ENCODE data around the gene AVPR1B.

The AVPR1B gene

DNA sequence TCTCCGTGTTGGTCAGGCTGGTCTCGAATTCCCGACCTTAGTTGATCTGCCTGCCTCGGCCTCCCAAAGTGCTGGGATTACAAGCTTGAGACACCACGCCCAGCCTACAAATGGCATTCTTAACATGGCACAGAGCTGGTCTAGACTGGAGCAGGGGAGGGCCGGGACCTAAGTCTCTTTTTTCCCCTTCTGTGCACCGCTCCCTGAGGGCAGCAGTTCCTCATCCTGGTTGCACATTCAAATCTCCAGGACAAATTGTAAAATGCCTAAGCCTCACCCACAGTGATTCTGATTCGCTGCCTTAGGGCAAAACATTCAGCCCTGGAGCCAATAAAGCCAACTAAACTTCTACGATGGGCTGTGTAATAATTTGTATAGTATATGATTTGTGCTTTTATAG lies 10.1 kb upstream of the AVPR1B start:
- H3K27me3 ChIP-seq (ENCODE audit: low read depth, low read length): no peaks in the 10 kb centered on the region
- no peaks in the 10 kb centered on the region for H3K36me3 ChIP-seq (ENCODE audit: control insufficient read depth in 1 of 2, insufficient read depth in 2 of 2, low read length in 2 of 2)
- no peaks in the 10 kb centered on the region for H3K9me3 ChIP-seq (ENCODE audit: control insufficient read depth in 1 of 2, low read length in 2 of 2)
- H3K4me1 ChIP-seq (ENCODE audit: control insufficient read depth in 1 of 2, insufficient read depth in 2 of 2, low read length in 2 of 2): no peaks in the 10 kb centered on the region
- H3K27ac ChIP-seq (ENCODE audit: low read length): no peak overlapping the region
- no peak overlapping the region for H3K4me3 ChIP-seq (ENCODE audit: low read depth in 1 of 2, low read length in 2 of 2)

GRCh38 chr1:206125346-206125745 lies 8.2 kb upstream of the AVPR1B start:
- H3K4me3 ChIP-seq (ENCODE audit: low read depth in 1 of 2, low read length in 2 of 2): no peak overlapping the region
- no peaks in the 10 kb centered on the region for H3K27me3 ChIP-seq (ENCODE audit: low read depth, low read length)
- no peaks in the 10 kb centered on the region for H3K4me1 ChIP-seq (ENCODE audit: control insufficient read depth in 1 of 2, insufficient read depth in 2 of 2, low read length in 2 of 2)
- H3K36me3 ChIP-seq (ENCODE audit: control insufficient read depth in 1 of 2, insufficient read depth in 2 of 2, low read length in 2 of 2): no peaks in the 10 kb centered on the region
- peaks cover 0 to 4% of the 10 kb centered on the region in 2 donors for H3K9me3 ChIP-seq (ENCODE audit: control insufficient read depth in 1 of 2, low read length in 2 of 2)
- no peak overlapping the region for H3K27ac ChIP-seq (ENCODE audit: low read length)

DNA sequence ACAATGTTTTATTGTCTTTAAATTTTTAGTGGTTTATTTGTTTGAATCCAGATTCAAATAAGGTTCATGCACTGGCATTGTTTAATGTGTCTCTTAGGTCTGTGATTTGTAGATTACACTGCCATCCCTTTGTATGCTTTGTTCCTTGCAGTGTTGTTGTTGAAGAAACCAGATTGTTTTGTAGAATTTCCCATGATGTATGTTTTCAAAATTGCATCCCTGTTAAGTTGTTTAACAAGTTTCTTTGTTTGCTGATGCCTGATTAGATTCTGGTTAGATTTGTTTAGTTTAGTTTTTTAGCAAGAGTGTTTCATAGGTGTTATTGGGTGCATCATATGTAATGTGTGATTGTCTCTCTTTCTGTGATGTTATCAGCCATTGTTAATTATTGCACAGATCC lies 5.5 kb upstream of the AVPR1B start:
- Histone ChIP-seq H3K4me1 (ENCODE audit: control insufficient read depth in 1 of 2, insufficient read depth in 2 of 2, low read length in 2 of 2) (peaks cover 0 to 5% of the 10 kb centered on the region in 2 donors), H3K36me3 (ENCODE audit: control insufficient read depth in 1 of 2, insufficient read depth in 2 of 2, low read length in 2 of 2) (no peaks in the 10 kb centered on the region), H3K4me3 (ENCODE audit: low read depth in 1 of 2, low read length in 2 of 2) (no peak overlapping the region), H3K27me3 (ENCODE audit: low read depth, low read length) (peaks cover 6% of the 10 kb centered on the region), H3K9me3 (ENCODE audit: control insufficient read depth in 1 of 2, low read length in 2 of 2) (peaks cover 0 to 4% of the 10 kb centered on the region in 2 donors), H3K27ac (ENCODE audit: low read length) (no peak overlapping the region)

GRCh38 chr1:206121269-206121668 lies 4.1 kb upstream of the AVPR1B start:
- H3K27me3 ChIP-seq (ENCODE audit: low read depth, low read length): peaks cover 8% of the 10 kb centered on the region
- peaks cover 0 to 4% of the 10 kb centered on the region in 2 donors for H3K9me3 ChIP-seq (ENCODE audit: control insufficient read depth in 1 of 2, low read length in 2 of 2)

GRCh38 chr1:206120406-206120805 lies 3.2 kb upstream of the AVPR1B start:
- peaks cover 0 to 4% of the 10 kb centered on the region in 2 donors for H3K9me3 ChIP-seq (ENCODE audit: control insufficient read depth in 1 of 2, low read length in 2 of 2)
- H3K36me3 ChIP-seq (ENCODE audit: control insufficient read depth in 1 of 2, insufficient read depth in 2 of 2, low read length in 2 of 2): no peaks in the 10 kb centered on the region
- H3K27ac ChIP-seq (ENCODE audit: low read length): no peak overlapping the region
- peaks cover 0 to 8% of the 10 kb centered on the region in 2 donors for H3K4me1 ChIP-seq (ENCODE audit: control insufficient read depth in 1 of 2, insufficient read depth in 2 of 2, low read length in 2 of 2)
- peaks cover 8% of the 10 kb centered on the region for H3K27me3 ChIP-seq (ENCODE audit: low read depth, low read length)
- no peak overlapping the region for H3K4me3 ChIP-seq (ENCODE audit: low read depth in 1 of 2, low read length in 2 of 2)

More at GRCh38 chr1:206121269-206121668, 4.1 kb upstream of the AVPR1B start:
- Histone ChIP-seq H3K36me3 (ENCODE audit: control insufficient read depth in 1 of 2, insufficient read depth in 2 of 2, low read length in 2 of 2) (no peaks in the 10 kb centered on the region), H3K27ac (ENCODE audit: low read length) (no peak overlapping the region), H3K4me3 (ENCODE audit: low read depth in 1 of 2, low read length in 2 of 2) (peak overlapping the region in 1 of 2 donors; percentile 8), H3K4me1 (ENCODE audit: control insufficient read depth in 1 of 2, insufficient read depth in 2 of 2, low read length in 2 of 2) (peaks cover 0 to 8% of the 10 kb centered on the region in 2 donors)

GRCh38 chr1:206116873-206117150 lies 376 bp downstream of the AVPR1B start:
- H3K9me3 ChIP-seq (ENCODE audit: control insufficient read depth in 1 of 2, low read length in 2 of 2): peaks cover 0 to 4% of the 10 kb centered on the region in 2 donors
- H3K36me3 ChIP-seq (ENCODE audit: control insufficient read depth in 1 of 2, insufficient read depth in 2 of 2, low read length in 2 of 2): no peaks in the 10 kb centered on the region
- no peak overlapping the region for H3K27ac ChIP-seq (ENCODE audit: low read length)
- peak overlapping the region; percentile 30 to 65 for H3K4me3 ChIP-seq (ENCODE audit: low read depth in 1 of 2, low read length in 2 of 2)
- H3K27me3 ChIP-seq (ENCODE audit: low read depth, low read length): peaks cover 8% of the 10 kb centered on the region
- H3K4me1 ChIP-seq (ENCODE audit: control insufficient read depth in 1 of 2, insufficient read depth in 2 of 2, low read length in 2 of 2): peaks cover 0 to 8% of the 10 kb centered on the region in 2 donors

DNA sequence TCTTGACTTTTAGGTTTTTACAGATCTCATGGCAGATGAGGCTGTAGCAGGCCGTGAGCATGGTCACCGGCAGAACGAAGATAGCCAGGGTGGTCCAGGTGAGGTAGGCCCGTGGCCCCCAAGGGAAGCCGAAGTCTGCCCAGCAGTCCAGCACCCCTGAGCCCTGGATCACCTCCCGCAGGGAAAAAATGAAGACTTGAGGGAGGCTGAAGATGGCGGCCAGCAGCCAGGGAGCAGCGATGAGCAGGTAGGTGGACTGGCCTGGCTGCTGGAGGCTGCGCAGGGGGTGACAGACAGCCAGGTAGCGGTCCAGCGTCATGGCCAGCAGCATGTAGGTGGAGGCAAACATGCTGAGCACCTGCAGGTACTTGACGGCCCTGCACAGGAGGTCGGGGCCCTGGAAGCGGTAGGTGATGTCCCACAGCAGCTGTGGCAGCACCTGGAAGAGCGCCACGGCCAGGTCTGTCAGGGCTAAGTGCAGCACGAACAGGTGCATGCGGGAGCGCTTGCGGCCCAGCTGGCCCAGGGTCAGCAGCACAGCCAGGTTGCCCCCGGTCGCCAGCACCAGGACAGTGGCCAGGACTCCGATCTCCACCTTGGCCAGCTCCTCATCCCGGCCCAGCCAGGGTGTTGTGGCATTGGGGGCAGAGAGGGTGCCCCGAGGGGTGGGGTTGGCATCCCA lies 856 bp downstream of the AVPR1B start:
- Histone ChIP-seq H3K4me1 (ENCODE audit: control insufficient read depth in 1 of 2, insufficient read depth in 2 of 2, low read length in 2 of 2) (peaks cover 0 to 8% of the 10 kb centered on the region in 2 donors), H3K27ac (ENCODE audit: low read length) (no peak overlapping the region), H3K36me3 (ENCODE audit: control insufficient read depth in 1 of 2, insufficient read depth in 2 of 2, low read length in 2 of 2) (no peaks in the 10 kb centered on the region), H3K27me3 (ENCODE audit: low read depth, low read length) (peaks cover 8% of the 10 kb centered on the region), H3K4me3 (ENCODE audit: low read depth in 1 of 2, low read length in 2 of 2) (peak overlapping the region in 1 of 2 donors; percentile 65), H3K9me3 (ENCODE audit: control insufficient read depth in 1 of 2, low read length in 2 of 2) (peaks cover 0 to 4% of the 10 kb centered on the region in 2 donors)

- H3K4me1 ChIP-seq (ENCODE audit: control insufficient read depth in 1 of 2, insufficient read depth in 2 of 2, low read length in 2 of 2): peaks cover 0 to 8% of the 10 kb centered on the region in 2 donors
Measured at GRCh38 chr1:206115791-206116190, 1.4 kb downstream of the AVPR1B start.

GRCh38 chr1:206114692-206115640 lies 2.2 kb downstream of the AVPR1B start:
- Histone ChIP-seq H3K4me3 (ENCODE audit: low read depth in 1 of 2, low read length in 2 of 2) (no peak overlapping the region), H3K9me3 (ENCODE audit: control insufficient read depth in 1 of 2, low read length in 2 of 2) (no peaks in the 10 kb centered on the region), H3K36me3 (ENCODE audit: control insufficient read depth in 1 of 2, insufficient read depth in 2 of 2, low read length in 2 of 2) (no peaks in the 10 kb centered on the region), H3K27me3 (ENCODE audit: low read depth, low read length) (peaks cover 8% of the 10 kb centered on the region), H3K27ac (ENCODE audit: low read length) (no peak overlapping the region), H3K4me1 (ENCODE audit: control insufficient read depth in 1 of 2, insufficient read depth in 2 of 2, low read length in 2 of 2) (peaks cover 0 to 8% of the 10 kb centered on the region in 2 donors)

More at GRCh38 chr1:206115791-206116190, 1.4 kb downstream of the AVPR1B start:
- Histone ChIP-seq H3K4me3 (ENCODE audit: low read depth in 1 of 2, low read length in 2 of 2) (no peak overlapping the region), H3K27ac (ENCODE audit: low read length) (no peak overlapping the region), H3K27me3 (ENCODE audit: low read depth, low read length) (peaks cover 8% of the 10 kb centered on the region), H3K9me3 (ENCODE audit: control insufficient read depth in 1 of 2, low read length in 2 of 2) (peaks cover 0 to 4% of the 10 kb centered on the region in 2 donors), H3K36me3 (ENCODE audit: control insufficient read depth in 1 of 2, insufficient read depth in 2 of 2, low read length in 2 of 2) (no peaks in the 10 kb centered on the region)

- no peak overlapping the region for H3K4me3 ChIP-seq (ENCODE audit: low read depth in 1 of 2, low read length in 2 of 2)
- no peaks in the 10 kb centered on the region for H3K36me3 ChIP-seq (ENCODE audit: control insufficient read depth in 1 of 2, insufficient read depth in 2 of 2, low read length in 2 of 2)
- H3K27ac ChIP-seq (ENCODE audit: low read length): no peak overlapping the region
- peaks cover 3% of the 10 kb centered on the region for H3K27me3 ChIP-seq (ENCODE audit: low read depth, low read length)
- H3K9me3 ChIP-seq (ENCODE audit: control insufficient read depth in 1 of 2, low read length in 2 of 2): no peaks in the 10 kb centered on the region
- peaks cover 0 to 4% of the 10 kb centered on the region in 2 donors for H3K4me1 ChIP-seq (ENCODE audit: control insufficient read depth in 1 of 2, insufficient read depth in 2 of 2, low read length in 2 of 2)
Measured at GRCh38 chr1:206112600-206113301, 4.4 kb downstream of the AVPR1B start.

All from muscle layer of duodenum (tissue), 2 donors.